HepG2 (cell line): Measurements from ENCODE around the gene SPACA4. TPM values are rescaled to one million over a fixed set of nuclear protein-coding genes. Genes with fewer than 3 reads are reported as not detected.
A peak's percentile ranks its signal among the peaks of the same experiment; 100 is the strongest.

Source experiments
- CEBPG ChIP-seq: IDR thresholded peaks from 2 replicates; pipeline ENCODE4 v1.6.1; 2016
- CHCHD3 ChIP-seq: sonication (generic); formaldehyde crosslinking; IDR thresholded peaks from 2 replicates; pipeline ENCODE4 v1.8.0; 2022; ENCODE audit warnings: mild to moderate bottlenecking, missing genetic modification reagents, moderate library complexity
- HES4 ChIP-seq: sonication (generic); formaldehyde crosslinking; IDR thresholded peaks from 2 replicates; pipeline ENCODE4 v1.9.0; 2021; ENCODE audit warnings: mild to moderate bottlenecking, missing genetic modification reagents, borderline replicate concordance
- HMG20B ChIP-seq: conservative IDR thresholded peaks from 2 replicates; pipeline ENCODE4 v1.6.1; 2016; ENCODE audit warnings: missing genetic modification reagents, missing compliant biosample characterization
- HOXA5 ChIP-seq: sonication (generic); formaldehyde crosslinking; IDR thresholded peaks from 2 replicates; pipeline ENCODE4 v1.4.0; 2020; ENCODE audit warnings: missing genetic modification reagents
- JUNB ChIP-seq: sonication (generic); formaldehyde crosslinking; IDR thresholded peaks from 2 replicates; pipeline ENCODE4 v1.8.0; 2022; ENCODE audit warnings: missing genetic modification reagents, mild to moderate bottlenecking, borderline replicate concordance
- KAT2B ChIP-seq: fragments of 150-350 bp; IDR thresholded peaks from 2 replicates; pipeline ENCODE4 v1.6.1; 2014; ENCODE audit warnings: low read depth, low read length, borderline replicate concordance
- KDM5B ChIP-seq: sonication (generic); formaldehyde crosslinking; IDR thresholded peaks from 2 replicates; pipeline ENCODE4 v1.4.0; 2020; ENCODE audit warnings: missing genetic modification reagents, mild to moderate bottlenecking, borderline replicate concordance
- NFE2L2 ChIP-seq: fragments of 150-350 bp; IDR thresholded peaks from 2 replicates; pipeline ENCODE4 v1.6.1; 2014; ENCODE audit warnings: low read length
- NKX3-1 ChIP-seq: sonication (generic); formaldehyde crosslinking; IDR thresholded peaks from 2 replicates; pipeline ENCODE4 v1.5.0; 2020; ENCODE audit warnings: missing genetic modification reagents
- PITX1 ChIP-seq: sonication (generic); formaldehyde crosslinking; IDR thresholded peaks from 2 replicates; pipeline ENCODE4 v1.5.1; 2020; ENCODE audit warnings: mild to moderate bottlenecking, missing genetic modification reagents
- SOX13 ChIP-seq, 3 experiments: fragments of 450-650 bp in 1 of 3; sonication (generic) in 1 of 3; formaldehyde crosslinking in 1 of 3; IDR thresholded peaks in 2 of 3; conservative IDR thresholded peaks in 1 of 3; 2 replicates each; pipeline versions ENCODE4 v1.5.0 to v1.6.1; 2016 to 2020; ENCODE audit warnings: antibody characterized with exemption in 1 of 3, mild to moderate bottlenecking in 1 of 3, missing compliant biosample characterization in 1 of 3, missing genetic modification reagents in 1 of 3, moderate library complexity in 1 of 3
- SOX5 ChIP-seq: IDR thresholded peaks from 2 replicates; pipeline ENCODE4 v1.6.1; 2016; ENCODE audit warnings: borderline replicate concordance
- WIZ ChIP-seq: sonication (generic); formaldehyde crosslinking; IDR thresholded peaks from 2 replicates; pipeline ENCODE4 v1.5.1; 2020; ENCODE audit warnings: mild to moderate bottlenecking, missing genetic modification reagents
- XRCC5 ChIP-seq: fragments of 200-400 bp; formaldehyde crosslinking; optimal IDR thresholded peaks from 2 replicates; pipeline ENCODE3; 2017; ENCODE audit warnings: mild to moderate bottlenecking, low read length
- ZBTB44 ChIP-seq: sonication (generic); formaldehyde crosslinking; IDR thresholded peaks from 2 replicates; pipeline ENCODE4 v1.4.0; 2020; ENCODE audit warnings: missing genetic modification reagents
- ZNF225 ChIP-seq: sonication (generic); formaldehyde crosslinking; IDR thresholded peaks from 2 replicates; pipeline ENCODE4 v1.4.0; 2020; ENCODE audit warnings: mild to moderate bottlenecking, missing genetic modification reagents
- ZNF850 ChIP-seq: sonication (generic); formaldehyde crosslinking; conservative IDR thresholded peaks from 2 replicates; pipeline ENCODE4 v1.9.0; 2021; ENCODE audit warnings: mild to moderate bottlenecking, missing genetic modification reagents
- polyA plus RNA-seq, 8 experiments: library from polyadenylated mRNA; depleted of rRNA in 3 of 8; stranded (reverse) in 7 of 8; unstranded in 1 of 8; fragments of >200 nt; fragmentation: Illumina TruSeq in 4 of 8; extraction: Trizol in 4 of 8; gene quantifications; 2 replicates each; pipeline versions ENCODE4 v1.2.1 to v1.2.3, GENCODE V29; 2011 to 2016; ENCODE audit warnings: low read depth in 4 of 8, missing spikeins in 1 of 8, mixed read lengths in 1 of 8; ENCODE audit not compliant: insufficient read depth in 1 of 8
- total RNA-seq, 5 experiments: library from RNA; depleted of rRNA; stranded (reverse); fragments of >200 nt; fragmentation: Illumina TruSeq; extraction: Trizol; gene quantifications; 2 replicates each; pipeline ENCODE4 v1.2.3, GENCODE V29; 2016; ENCODE audit warnings: low read depth in 1 of 5
- TF ChIP-seq, protein P1 (sequence below): IDR thresholded peaks from 2 replicates; pipeline ENCODE4 v1.6.1; 2016
- TF ChIP-seq, protein P2 (sequence below): sonication (generic); formaldehyde crosslinking; conservative IDR thresholded peaks from 2 replicates; pipeline ENCODE4 v1.8.0; 2022; ENCODE audit warnings: mild to moderate bottlenecking, moderate library complexity, missing genetic modification reagents
- TF ChIP-seq, protein P3 (sequence below): sonication (generic); formaldehyde crosslinking; IDR thresholded peaks from 2 replicates; pipeline ENCODE4 v1.8.0; 2023; ENCODE audit warnings: mild to moderate bottlenecking, missing genetic modification reagents
- TF ChIP-seq, protein P4 (sequence below): IDR thresholded peaks from 2 replicates; pipeline ENCODE4 v1.6.1; 2012; ENCODE audit warnings: inconsistent platforms
- TF ChIP-seq, protein P5 (sequence below): sonication (generic); formaldehyde crosslinking; IDR thresholded peaks from 2 replicates; pipeline ENCODE4 v1.4.0; 2020; ENCODE audit warnings: missing genetic modification reagents, mild to moderate bottlenecking, borderline replicate concordance

SPACA4 gene
- total and polyA plus RNA-seq, 2 of the 13 experiments (the other 11 are each of a cell fraction or from before 2014, with no cell fraction given) = not detected

DNA sequence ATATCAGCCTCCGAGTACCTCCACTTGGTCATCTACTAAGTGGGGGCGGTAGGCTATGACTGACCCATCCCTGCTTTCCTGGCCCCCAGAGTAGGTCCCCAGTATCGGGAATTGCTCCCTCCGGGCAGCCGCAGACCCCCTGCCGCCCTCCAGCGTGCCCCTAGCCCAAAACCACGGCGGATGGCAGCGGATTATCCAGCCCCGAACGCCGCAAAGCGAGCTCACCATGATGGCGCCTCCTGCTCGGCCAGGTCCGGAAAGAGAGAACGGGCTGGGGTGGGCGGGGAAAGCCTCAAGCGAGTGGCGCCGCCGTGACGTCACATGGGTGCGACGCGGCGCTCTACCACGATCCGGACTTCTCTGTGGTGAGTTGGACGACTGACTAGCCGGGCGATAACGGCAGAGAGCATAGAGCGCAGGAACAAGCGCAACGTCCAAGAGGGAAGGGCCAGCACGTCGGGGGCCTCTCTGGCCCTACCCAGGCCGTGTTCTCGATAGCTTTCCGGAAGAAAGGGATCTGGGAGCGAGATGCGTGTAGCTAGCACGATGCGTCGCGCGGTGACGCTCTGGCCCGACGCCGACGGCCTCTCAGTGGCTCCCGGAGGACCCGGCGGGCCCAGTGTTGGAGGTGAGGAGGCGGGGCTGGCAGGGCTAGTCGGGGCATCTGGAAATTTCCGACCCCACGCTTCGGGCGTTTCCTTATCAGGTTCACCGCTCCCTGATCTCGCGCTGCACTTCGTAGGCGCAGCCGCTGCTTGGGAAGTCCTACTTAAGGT, 12.6 kb downstream of the SPACA4 start, which contains the start of the genes RPL18 and SPHK2 (continued):
- TF ChIP-seq NFE2L2 (no peak), CHCHD3 (0 out of 2 replicates have a peak, but pooled peaks have one; percentile 52), JUNB (no peak), KDM5B (CRISPR knock-in tag) (peak; percentile 85; the same call in 1 of the 2 replicates), WIZ (CRISPR knock-in tag) (peak; percentile 95), PITX1 (CRISPR knock-in tag) (peak; percentile 92; the same call in 1 of the 2 replicates), SOX13 (IDR thresholded peaks at IDR 0.05) (no peak), SOX13 (CRISPR knock-in tag; conservative IDR thresholded peaks at IDR 0.05 in 1 of 2, IDR thresholded peaks at IDR 0.05 in 1 of 2) (peak in 1 of 2 experiments; percentile 46; a peak in 1 of 4 replicates), CEBPG (CRISPR knock-in tag) (peak; percentile 7; the same call in 1 of the 2 replicates), ZBTB44 (CRISPR knock-in tag) (peak; percentile 56), NKX3-1 (no peak), HES4 (no peak), ZNF850 (CRISPR knock-in tag) (0 out of 2 replicates have a peak, but pooled peaks have one; percentile 63), XRCC5 (peak; percentile 88), HMG20B (CRISPR knock-in tag) (no peak), KAT2B (no peak), ZNF225 (CRISPR knock-in tag) (peak; percentile 70), HOXA5 (CRISPR knock-in tag) (no peak), SOX5 (CRISPR knock-in tag) (peak; percentile 72)
- TF ChIP-seq, protein P1, sequence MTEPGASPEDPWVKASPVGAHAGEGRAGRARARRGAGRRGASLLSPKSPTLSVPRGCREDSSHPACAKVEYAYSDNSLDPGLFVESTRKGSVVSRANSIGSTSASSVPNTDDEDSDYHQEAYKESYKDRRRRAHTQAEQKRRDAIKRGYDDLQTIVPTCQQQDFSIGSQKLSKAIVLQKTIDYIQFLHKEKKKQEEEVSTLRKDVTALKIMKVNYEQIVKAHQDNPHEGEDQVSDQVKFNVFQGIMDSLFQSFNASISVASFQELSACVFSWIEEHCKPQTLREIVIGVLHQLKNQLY = peak; percentile 17; the same call in 1 of the 2 replicates
- TF ChIP-seq, protein P2, sequence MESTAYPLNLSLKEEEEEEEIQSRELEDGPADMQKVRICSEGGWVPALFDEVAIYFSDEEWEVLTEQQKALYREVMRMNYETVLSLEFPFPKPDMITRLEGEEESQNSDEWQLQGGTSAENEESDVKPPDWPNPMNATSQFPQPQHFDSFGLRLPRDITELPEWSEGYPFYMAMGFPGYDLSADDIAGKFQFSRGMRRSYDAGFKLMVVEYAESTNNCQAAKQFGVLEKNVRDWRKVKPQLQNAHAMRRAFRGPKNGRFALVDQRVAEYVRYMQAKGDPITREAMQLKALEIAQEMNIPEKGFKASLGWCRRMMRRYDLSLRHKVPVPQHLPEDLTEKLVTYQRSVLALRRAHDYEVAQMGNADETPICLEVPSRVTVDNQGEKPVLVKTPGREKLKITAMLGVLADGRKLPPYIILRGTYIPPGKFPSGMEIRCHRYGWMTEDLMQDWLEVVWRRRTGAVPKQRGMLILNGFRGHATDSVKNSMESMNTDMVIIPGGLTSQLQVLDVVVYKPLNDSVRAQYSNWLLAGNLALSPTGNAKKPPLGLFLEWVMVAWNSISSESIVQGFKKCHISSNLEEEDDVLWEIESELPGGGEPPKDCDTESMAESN = peak; percentile 97
- TF ChIP-seq, protein P3, sequence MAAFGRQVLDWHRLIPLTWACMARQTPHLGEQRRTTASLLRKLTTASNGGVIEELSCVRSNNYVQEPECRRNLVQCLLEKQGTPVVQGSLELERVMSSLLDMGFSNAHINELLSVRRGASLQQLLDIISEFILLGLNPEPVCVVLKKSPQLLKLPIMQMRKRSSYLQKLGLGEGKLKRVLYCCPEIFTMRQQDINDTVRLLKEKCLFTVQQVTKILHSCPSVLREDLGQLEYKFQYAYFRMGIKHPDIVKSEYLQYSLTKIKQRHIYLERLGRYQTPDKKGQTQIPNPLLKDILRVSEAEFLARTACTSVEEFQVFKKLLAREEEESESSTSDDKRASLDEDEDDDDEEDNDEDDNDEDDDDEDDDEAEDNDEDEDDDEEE (CRISPR knock-in tag) = no peak
- TF ChIP-seq, protein P4, sequence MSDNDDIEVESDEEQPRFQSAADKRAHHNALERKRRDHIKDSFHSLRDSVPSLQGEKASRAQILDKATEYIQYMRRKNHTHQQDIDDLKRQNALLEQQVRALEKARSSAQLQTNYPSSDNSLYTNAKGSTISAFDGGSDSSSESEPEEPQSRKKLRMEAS = peak; percentile 83
- TF ChIP-seq, protein P5, sequence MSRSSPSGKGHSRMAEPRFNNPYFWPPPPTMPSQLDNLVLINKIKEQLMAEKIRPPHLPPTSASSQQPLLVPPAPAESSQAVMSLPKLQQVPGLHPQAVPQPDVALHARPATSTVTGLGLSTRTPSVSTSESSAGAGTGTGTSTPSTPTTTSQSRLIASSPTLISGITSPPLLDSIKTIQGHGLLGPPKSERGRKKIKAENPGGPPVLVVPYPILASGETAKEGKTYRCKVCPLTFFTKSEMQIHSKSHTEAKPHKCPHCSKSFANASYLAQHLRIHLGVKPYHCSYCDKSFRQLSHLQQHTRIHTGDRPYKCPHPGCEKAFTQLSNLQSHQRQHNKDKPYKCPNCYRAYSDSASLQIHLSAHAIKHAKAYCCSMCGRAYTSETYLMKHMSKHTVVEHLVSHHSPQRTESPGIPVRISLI = peak; percentile 16; the same call in 1 of the 2 replicates
